Caco-2 (cell line): ENCODE data around the gene JARID2. TPM values are rescaled to one million over a fixed set of nuclear protein-coding genes. Genes with fewer than 3 reads are reported as not detected.

Experiments used
- BruUV-seq: library from RNA; stranded (reverse); fragments of 400-500 nt; replicated peaks from 2 replicates; lab custom pipeline; 2021; lab: Mats Ljungman, UMichigan
- CTCF ChIA-PET: fragments of 300-600 bp; sonication (Branson Sonifier 250); formaldehyde crosslinking; loops from one replicate; lab custom pipeline; 2022; ENCODE audit warnings: antibody characterized with exemption; lab: Charles Lee
- POLR2A ChIA-PET: fragments of 300-600 bp; sonication (Branson Sonifier 250); formaldehyde crosslinking; loops from one replicate; lab custom pipeline; 2022; ENCODE audit warnings: antibody characterized with exemption; lab: Charles Lee
- DNase-seq, 2 experiments: peaks; one replicate each; pipeline versions ENCODE4 v3.0.0 to v3.0.0-alpha.2; 2020 to 2022
- H3K27me3 ChIP-seq: replicated peaks from 2 replicates; pipeline ENCODE4 v1.6.0; 2011; ENCODE audit warnings: low read length; ENCODE audit not compliant: control insufficient read depth, insufficient read depth
- H3K36me3 ChIP-seq: 2 replicates; pipeline ENCODE4 v1.5.1; 2011; ENCODE audit warnings: low read length; ENCODE audit not compliant: control insufficient read depth, insufficient read depth
- H3K4me1 ChIP-seq: fragments of 250-450 bp; sonication (Bioruptor Pico); 2 replicates; pipeline ENCODE4 v1.5.1; 2020; ENCODE audit warnings: mild to moderate bottlenecking
- H3K4me3 ChIP-seq: 2 replicates; pipeline ENCODE4 v1.5.1; 2011; ENCODE audit warnings: low read depth, mild to moderate bottlenecking, control low read depth, low read length
- H3K9me3 ChIP-seq: fragments of 250-450 bp; sonication (Bioruptor Pico); 2 replicates; pipeline ENCODE4 v1.5.1; 2020; ENCODE audit warnings: mild to moderate bottlenecking, moderate library complexity
- H3K27ac Mint-ChIP-seq: one replicate; pipeline ENCODE4 v1.8.0; 2022; ENCODE audit warnings: mixed read lengths; ENCODE audit not compliant: unreplicated experiment
- H3K27me3 Mint-ChIP-seq: one replicate; pipeline ENCODE4 v1.8.0; 2022; ENCODE audit warnings: mixed read lengths; ENCODE audit not compliant: insufficient read depth, unreplicated experiment
- H3K36me3 Mint-ChIP-seq: one replicate; pipeline ENCODE4 v1.8.0; 2022; ENCODE audit warnings: mild to moderate bottlenecking, mixed read lengths; ENCODE audit not compliant: insufficient read depth, unreplicated experiment
- H3K4me1 Mint-ChIP-seq: one replicate; pipeline ENCODE4 v1.8.0; 2022; ENCODE audit warnings: low read depth, mixed read lengths; ENCODE audit not compliant: unreplicated experiment
- H3K4me3 Mint-ChIP-seq: one replicate; pipeline ENCODE4 v1.8.0; 2022; ENCODE audit warnings: mild to moderate bottlenecking, moderate library complexity, mixed read lengths; ENCODE audit not compliant: unreplicated experiment
- H3K9me3 Mint-ChIP-seq: one replicate; pipeline ENCODE4 v1.8.0; 2022; ENCODE audit warnings: mixed read lengths; ENCODE audit not compliant: unreplicated experiment
- intact Hi-C: fragments of 100-400 bp; cut with micrococcal nuclease; formaldehyde crosslinking; loops from one replicate; pipeline ENCODE4 v1.10.0; 2022; ENCODE audit not compliant: unreplicated experiment
- total RNA-seq: library from RNA; stranded (reverse); gene quantifications from 2 replicates; pipeline ENCODE4 v1.2.3, GENCODE V29; 2022
- TF ChIP-seq, protein P1 (sequence below), 2 experiments: fragments of 200-600 bp in 1 of 2; IDR thresholded peaks; 1 replicate in 1 of 2; 2 replicates in 1 of 2; pipeline versions ENCODE4 v1.5.1 to v1.8.0; 2011 to 2022; ENCODE audit warnings: antibody characterized with exemption in 1 of 2, control low read depth in 1 of 2, inconsistent platforms in 1 of 2, low read depth in 1 of 2, low read length in 1 of 2, mild to moderate bottlenecking in 1 of 2, moderate library complexity in 1 of 2; ENCODE audit not compliant: insufficient read depth in 1 of 2, severe bottlenecking in 1 of 2, unreplicated experiment in 1 of 2

JARID2 gene
- total RNA-seq, 1 experiment from 2014 or later, result 18.3 TPM

DNA sequence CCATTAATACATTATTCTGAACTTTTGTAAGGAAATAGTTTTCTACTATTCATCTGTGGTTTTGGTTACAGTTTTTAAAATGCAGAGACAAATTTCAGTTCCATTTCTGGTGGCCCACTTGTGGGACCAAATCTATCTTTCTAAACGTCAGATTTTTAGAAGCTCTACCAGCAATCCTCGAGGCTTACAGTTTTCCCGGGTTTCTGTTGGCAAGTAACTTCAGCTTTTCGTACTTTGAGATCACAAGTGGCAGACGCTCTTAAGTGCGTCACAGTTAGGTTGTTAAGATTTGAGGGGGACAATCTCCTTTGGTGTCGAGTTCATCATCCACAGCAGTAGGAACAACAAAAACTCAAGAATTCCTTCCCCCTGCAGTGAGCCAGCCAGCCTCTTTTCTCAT, 60.0 kb downstream of the JARID2 start:
- no peaks in the 10 kb centered on the region for H3K27me3 Mint-ChIP-seq

DNA sequence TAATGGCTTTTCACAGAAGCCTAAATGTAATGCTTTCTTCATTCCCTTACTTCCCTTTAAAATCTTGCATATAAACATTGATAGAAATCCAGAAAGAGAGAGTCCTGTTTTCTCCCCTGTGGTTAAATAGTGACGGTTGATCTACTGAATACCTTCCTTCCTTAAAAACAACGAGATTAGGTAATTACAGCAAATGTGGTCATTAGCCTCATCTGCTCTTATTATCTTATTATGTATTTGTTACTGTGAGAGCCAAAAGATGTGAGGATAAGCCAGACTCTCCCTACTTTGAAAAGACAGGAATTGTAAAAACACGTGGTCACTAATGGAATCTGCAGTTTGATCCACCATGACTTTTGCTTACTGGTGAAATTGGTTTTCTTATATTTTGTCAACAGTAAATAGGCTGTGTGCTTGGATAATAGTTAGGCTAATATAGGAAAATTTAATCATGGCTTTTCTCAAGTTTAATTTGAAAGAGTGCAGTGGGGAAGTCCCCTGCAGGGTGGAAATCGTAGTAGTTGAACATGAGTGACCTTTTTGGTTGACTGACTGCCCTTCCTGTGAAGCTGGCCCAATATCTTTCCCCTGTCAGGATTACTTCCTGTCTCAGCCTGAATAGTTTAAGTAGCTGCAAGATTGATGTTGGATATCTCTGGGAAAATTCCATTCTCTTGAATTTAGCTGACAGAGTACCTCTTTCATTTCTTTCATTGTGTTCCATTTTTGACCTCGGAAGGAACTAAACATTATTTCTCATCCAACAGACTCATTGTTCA, 62.8 kb downstream of the JARID2 start:
- no peak for DNase-seq
- intact Hi-C loops, result no loop called here
- TF ChIP-seq, protein P1, sequence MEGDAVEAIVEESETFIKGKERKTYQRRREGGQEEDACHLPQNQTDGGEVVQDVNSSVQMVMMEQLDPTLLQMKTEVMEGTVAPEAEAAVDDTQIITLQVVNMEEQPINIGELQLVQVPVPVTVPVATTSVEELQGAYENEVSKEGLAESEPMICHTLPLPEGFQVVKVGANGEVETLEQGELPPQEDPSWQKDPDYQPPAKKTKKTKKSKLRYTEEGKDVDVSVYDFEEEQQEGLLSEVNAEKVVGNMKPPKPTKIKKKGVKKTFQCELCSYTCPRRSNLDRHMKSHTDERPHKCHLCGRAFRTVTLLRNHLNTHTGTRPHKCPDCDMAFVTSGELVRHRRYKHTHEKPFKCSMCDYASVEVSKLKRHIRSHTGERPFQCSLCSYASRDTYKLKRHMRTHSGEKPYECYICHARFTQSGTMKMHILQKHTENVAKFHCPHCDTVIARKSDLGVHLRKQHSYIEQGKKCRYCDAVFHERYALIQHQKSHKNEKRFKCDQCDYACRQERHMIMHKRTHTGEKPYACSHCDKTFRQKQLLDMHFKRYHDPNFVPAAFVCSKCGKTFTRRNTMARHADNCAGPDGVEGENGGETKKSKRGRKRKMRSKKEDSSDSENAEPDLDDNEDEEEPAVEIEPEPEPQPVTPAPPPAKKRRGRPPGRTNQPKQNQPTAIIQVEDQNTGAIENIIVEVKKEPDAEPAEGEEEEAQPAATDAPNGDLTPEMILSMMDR (IDR thresholded peaks at IDR 0.05; ENCODE audit: insufficient read depth in 1 of 2, low read depth in 1 of 2, low read length in 1 of 2, severe bottlenecking in 1 of 2, unreplicated experiment in 1 of 2), result no peak
- Mint-ChIP-seq H3K27ac (no peak overlapping the region), H3K36me3 (no peaks in the 10 kb centered on the region), H3K27me3 (no peaks in the 10 kb centered on the region), H3K4me3 (no peak overlapping the region), H3K4me1 (peaks cover 27% of the 10 kb centered on the region), H3K9me3 (no peaks in the 10 kb centered on the region)
- H3K9me3 ChIP-seq, result no peaks in the 10 kb centered on the region
- no peaks in the 10 kb centered on the region for H3K36me3 ChIP-seq
- no peaks in the 10 kb centered on the region for H3K27me3 ChIP-seq
- POLR2A ChIA-PET, result no interaction called here
- CTCF ChIA-PET, result no interaction called here
- H3K4me1 ChIP-seq, result peaks cover 13% of the 10 kb centered on the region
- no peak overlapping the region for H3K4me3 ChIP-seq
- no TSS peak for BruUV-seq

More for the DNA sequence above, 60.0 kb downstream of the JARID2 start:
- Histone ChIP-seq H3K36me3 (no peaks in the 10 kb centered on the region), H3K27me3 (no peaks in the 10 kb centered on the region), H3K4me3 (no peak overlapping the region), H3K9me3 (no peaks in the 10 kb centered on the region), H3K4me1 (peaks cover 21% of the 10 kb centered on the region)
- DNase-seq, result no peak
- H3K9me3 Mint-ChIP-seq, result no peaks in the 10 kb centered on the region
- no peak overlapping the region for H3K4me3 Mint-ChIP-seq
- intact Hi-C loops, result no loop called here
- BruUV-seq, result no TSS peak
- CTCF ChIA-PET, result no interaction called here
- TF ChIP-seq, protein P1 (IDR thresholded peaks at IDR 0.05; ENCODE audit: insufficient read depth in 1 of 2, low read depth in 1 of 2, low read length in 1 of 2, severe bottlenecking in 1 of 2, unreplicated experiment in 1 of 2), result no peak
- POLR2A ChIA-PET, result no interaction called here
- no peaks in the 10 kb centered on the region for H3K36me3 Mint-ChIP-seq
- H3K27ac Mint-ChIP-seq, result no peak overlapping the region
- peaks cover 27% of the 10 kb centered on the region for H3K4me1 Mint-ChIP-seq

DNA sequence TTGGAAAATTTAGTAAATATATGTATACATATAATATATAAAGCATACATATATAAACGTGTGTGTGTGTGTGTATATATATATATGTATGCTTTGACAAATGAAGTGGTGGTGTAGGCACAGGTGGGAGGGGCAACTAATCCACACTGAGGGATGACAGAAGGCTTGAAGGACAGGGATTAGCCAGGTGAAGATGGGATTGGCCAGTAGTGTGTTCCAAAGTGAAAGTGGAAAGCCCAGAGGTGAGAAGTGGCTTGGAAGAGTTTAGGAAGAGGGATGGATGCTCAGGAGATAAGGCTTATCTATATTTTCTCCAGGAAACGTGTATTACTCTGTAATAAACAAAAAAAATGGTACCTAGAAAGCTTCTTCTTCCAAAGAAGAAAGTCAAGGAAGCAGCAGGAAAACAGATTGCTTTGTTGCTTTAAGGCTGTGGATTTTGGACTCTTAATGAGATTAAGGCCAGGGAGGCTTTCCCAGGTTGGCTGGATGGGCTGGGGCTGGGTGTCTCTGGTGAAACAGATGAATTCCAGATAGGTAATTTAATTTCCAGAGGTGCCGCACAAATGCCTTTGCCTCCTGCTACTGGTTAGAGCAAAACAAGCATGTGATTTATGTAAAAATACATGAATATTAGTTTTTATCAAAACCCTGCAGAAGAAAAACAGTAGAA, 63.9 kb downstream of the JARID2 start:
- TF ChIP-seq, protein P1 (IDR thresholded peaks at IDR 0.05; ENCODE audit: insufficient read depth in 1 of 2, low read depth in 1 of 2, low read length in 1 of 2, severe bottlenecking in 1 of 2, unreplicated experiment in 1 of 2), result no peak
- H3K27ac Mint-ChIP-seq, result no peak overlapping the region
- peaks cover 21% of the 10 kb centered on the region for H3K4me1 Mint-ChIP-seq

More for the DNA sequence above, 63.9 kb downstream of the JARID2 start:
- Histone ChIP-seq H3K27me3 (no peaks in the 10 kb centered on the region), H3K36me3 (no peaks in the 10 kb centered on the region), H3K4me1 (peaks cover 5% of the 10 kb centered on the region; the same call in 1 of the 2 replicates), H3K4me3 (no peak overlapping the region), H3K9me3 (no peaks in the 10 kb centered on the region)
- BruUV-seq, result no TSS peak
- no peaks in the 10 kb centered on the region for H3K27me3 Mint-ChIP-seq
- ChIA-PET CTCF (no interaction called here), POLR2A (no interaction called here)
- no peak overlapping the region for H3K4me3 Mint-ChIP-seq
- no peak for DNase-seq
- intact Hi-C loops, result no loop called here
- H3K36me3 Mint-ChIP-seq, result no peaks in the 10 kb centered on the region
- H3K9me3 Mint-ChIP-seq, result no peaks in the 10 kb centered on the region
